ENCODE results near the gene IL11.

The IL11 gene

GRCh38 chr19:55321466-55322137, 48.7 kb downstream of the IL11 start:
- no peak for DNase-seq

GRCh38 chr19:55320844-55321419, 49.3 kb downstream of the IL11 start:
- no peak for DNase-seq

DNA sequence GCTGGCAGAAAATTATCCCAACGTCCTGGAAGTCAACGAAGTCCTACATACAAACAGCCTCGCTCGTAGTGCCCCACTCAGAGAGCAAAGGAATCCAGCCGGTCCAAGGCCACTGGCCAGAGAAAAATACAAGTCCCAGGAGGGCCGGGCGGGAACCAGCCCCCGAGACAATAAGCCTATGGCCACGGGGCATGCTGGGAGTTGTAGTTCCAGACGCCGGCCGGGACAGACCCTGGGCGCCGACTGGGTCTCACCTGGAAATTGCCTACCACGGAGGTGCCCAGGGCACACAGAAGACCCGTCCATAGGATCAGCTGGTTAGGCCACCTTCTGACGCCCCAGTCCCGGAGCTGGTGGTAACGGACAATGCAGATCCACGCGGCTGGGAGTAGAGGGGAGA, 50.5 kb downstream of the IL11 start:
- peak; percentile 33 for DNase-seq

GRCh38 chr19:55316646-55317045, 53.6 kb downstream of the IL11 start:
- DNase-seq, result no peak

DNA sequence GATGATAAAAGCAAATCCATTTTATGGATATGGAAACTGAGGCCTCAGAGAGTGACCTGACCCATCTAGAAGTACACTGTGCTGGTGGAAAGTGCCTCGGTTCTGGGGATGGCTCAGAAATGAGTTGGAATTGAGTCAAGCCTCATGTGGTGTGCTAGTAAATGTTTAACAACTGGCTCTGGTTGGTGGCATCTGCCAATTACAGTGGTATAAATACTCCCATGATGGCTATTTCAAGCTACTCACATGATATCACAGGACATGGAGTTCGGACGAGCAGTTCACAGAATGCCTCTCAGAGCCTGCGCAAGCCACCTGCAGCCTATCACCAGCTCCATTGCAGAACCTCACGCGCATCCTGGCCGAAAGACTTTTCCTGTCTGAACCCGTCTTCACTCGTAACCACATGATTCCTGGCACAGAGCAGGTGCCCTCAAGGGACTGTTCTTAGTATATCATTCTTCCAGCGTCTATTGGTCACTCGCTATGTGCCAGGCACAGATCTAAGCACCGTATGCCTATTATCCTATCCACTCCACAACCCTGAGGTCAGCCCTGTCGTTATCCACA, 54.2 kb downstream of the IL11 start:
- no peak for DNase-seq

- no peak for DNase-seq
Measured at GRCh38 chr19:55314396-55314795, 55.9 kb downstream of the IL11 start.
